Motor neuron (in vitro differentiated cells): Measurements from ENCODE around the gene NOX5. TPM values are rescaled to one million over a fixed set of nuclear protein-coding genes. Genes with fewer than 3 reads are reported as not detected.

Experiments used
- ATAC-seq, 8 experiments: fragments of 200-7000 bp; cut with Tn5 transposase; replicated peaks in 6 of 8; 2 replicates each; pipeline ENCODE4 v1.8.0; 2021; ENCODE audit warnings: mild to moderate bottlenecking in 8 of 8, moderate library complexity in 8 of 8
- H3K27ac ChIP-seq, 2 donors: fragments of 250-450 bp; sonication (Bioruptor Pico); 2 replicates each; pipeline ENCODE4 v1.9.0; 2021; ENCODE audit warnings: antibody characterized with exemption in 2 of 2, mild to moderate bottlenecking in 2 of 2, moderate library complexity in 1 of 2
- H3K4me1 ChIP-seq, 2 donors: fragments of 250-450 bp; sonication (Bioruptor Pico); replicated peaks in 1 of 2; 2 replicates each; pipeline ENCODE4 v1.6.1; 2021; ENCODE audit warnings: antibody characterized with exemption in 2 of 2, mild to moderate bottlenecking in 2 of 2, moderate library complexity in 1 of 2
- H3K4me3 ChIP-seq, 5 donors: fragments of 250-450 bp; sonication (Bioruptor Pico); 2 replicates each; pipeline ENCODE4 v1.9.0; 2021; ENCODE audit warnings: antibody characterized with exemption in 5 of 5, mild to moderate bottlenecking in 5 of 5, moderate library complexity in 4 of 5
- WGBS, 10 experiments: fragments of 450-650 bp; shearing (Covaris generic); methylation state at CpG; one replicate each; pipeline ENCODE4 v1.0.0; 2022; 5-methylcytosine and 5-hydroxymethylcytosine counted together
- in situ Hi-C, 9 experiments: fragments of 400-800 bp; cut with MboI; loops; one replicate each; pipeline ENCODE4 v1.15.0; 2021; ENCODE audit warnings: low sequenced_read_pairs in 9 of 9, low pct_unique_long_range_greater_than_20kb in 2 of 9; ENCODE audit not compliant: unreplicated experiment in 9 of 9
- total RNA-seq, 8 experiments: library from RNA; unstranded; fragments of 300-600 nt; gene quantifications; 2 replicates each; pipeline versions ENCODE4 v1.2.3 to v1.2.4, GENCODE V29; 2022

Gene NOX5
- total RNA-seq, 8 experiments from 2014 or later = under 0.01 to 2.2 (median 0.17) TPM

DNA sequence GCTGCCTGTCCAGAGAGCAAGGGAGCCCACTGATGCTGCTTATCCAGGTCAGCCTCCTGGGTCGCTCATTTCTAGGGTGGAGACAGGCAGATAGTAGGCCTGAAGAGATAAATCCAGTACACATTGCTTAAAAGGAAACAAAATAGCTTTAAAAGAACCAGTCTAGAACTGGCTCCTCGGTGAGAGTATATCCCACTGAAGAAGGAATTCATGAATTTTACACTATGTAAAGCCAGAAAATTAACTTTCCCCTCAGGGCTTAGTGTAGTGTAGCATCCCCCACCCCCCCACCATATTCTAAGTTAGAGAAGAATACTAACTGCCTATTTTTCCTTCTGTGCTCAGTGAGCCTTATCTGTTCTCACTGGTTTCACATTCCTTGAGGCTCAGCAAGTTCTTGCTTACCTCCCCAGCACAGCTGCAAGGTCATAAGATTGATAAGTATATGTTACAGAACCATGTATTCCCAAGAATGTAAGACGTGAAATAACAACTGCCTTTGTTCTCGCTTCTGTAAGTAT lies 30.5 kb upstream of the NOX5 start:
- in situ Hi-C loops = no loop called here
- H3K4me3 ChIP-seq = no peak overlapping the region
- H3K4me1 ChIP-seq = peaks cover 0 to 3% of the 10 kb centered on the region in 2 donors
- peak in 1 of 8 experiments; percentile 80 for ATAC-seq
- WGBS, 10 experiments = 0 to 87% (median 70%) methylated on average over 1 to 3 of the region's 4 CpGs; no CpG with 5 or more reads in 2 of the 10 experiments
- no peak overlapping the region for H3K27ac ChIP-seq

- Histone ChIP-seq H3K4me1 (peaks cover 0 to 3% of the 10 kb centered on the region in 2 donors), H3K27ac (no peak overlapping the region), H3K4me3 (no peak overlapping the region)
- ATAC-seq = no peak
- 63 to 100% (median 89%) methylated on average over 1 to 3 of the region's 3 CpGs; no CpG with 5 or more reads in 4 of the 10 experiments for WGBS, 10 experiments
- in situ Hi-C loops = no loop called here
Measured at GRCh38 chr15:68984586-68984985, 29.9 kb upstream of the NOX5 start.

DNA sequence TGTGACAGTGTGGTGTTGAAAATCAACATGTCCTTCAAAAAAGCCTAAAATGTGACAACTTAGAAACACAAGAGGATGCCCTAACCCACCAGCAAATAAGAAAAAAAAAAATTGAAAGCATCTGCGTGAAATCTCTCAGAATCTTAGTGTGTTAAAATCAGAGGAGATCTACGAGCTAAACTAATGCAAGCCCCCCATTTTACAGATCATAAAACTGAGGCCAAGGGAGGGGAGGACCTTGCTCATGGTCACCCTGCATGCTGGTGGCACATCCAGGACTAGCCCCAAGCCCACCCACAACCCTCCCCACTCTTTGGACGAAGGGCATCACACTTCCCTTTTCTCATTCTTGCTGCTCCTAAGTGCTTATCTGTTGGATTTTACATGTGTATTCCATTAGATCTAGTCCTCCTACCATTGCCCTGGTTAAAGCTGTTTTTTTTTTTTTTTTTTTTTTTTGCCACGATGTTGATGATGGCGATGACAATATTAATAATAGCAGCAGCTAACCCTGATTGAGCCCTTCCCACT lies 29.1 kb upstream of the NOX5 start:
- 19 to 100% (median 85%) methylated on average over 1 to 5 of the region's 5 CpGs; no CpG with 5 or more reads in 1 of the 10 experiments for WGBS, 10 experiments
- Histone ChIP-seq H3K4me3 (no peak overlapping the region), H3K27ac (no peak overlapping the region), H3K4me1 (peaks cover 5 to 9% of the 10 kb centered on the region in 2 donors)
- ATAC-seq = no peak
- in situ Hi-C loops = no loop called here

- WGBS, 10 experiments = 58 to 100% (median 93%) methylated on average over 1 to 5 of the region's 5 CpGs; no CpG with 5 or more reads in 4 of the 10 experiments
- no peak overlapping the region for H3K4me3 ChIP-seq
- peaks cover 12 to 17% of the 10 kb centered on the region in 2 donors for H3K4me1 ChIP-seq
- ATAC-seq = no peak
- no peak overlapping the region for H3K27ac ChIP-seq
- in situ Hi-C loops = no loop called here
Measured at GRCh38 chr15:68986322-68986721, 28.2 kb upstream of the NOX5 start.

DNA sequence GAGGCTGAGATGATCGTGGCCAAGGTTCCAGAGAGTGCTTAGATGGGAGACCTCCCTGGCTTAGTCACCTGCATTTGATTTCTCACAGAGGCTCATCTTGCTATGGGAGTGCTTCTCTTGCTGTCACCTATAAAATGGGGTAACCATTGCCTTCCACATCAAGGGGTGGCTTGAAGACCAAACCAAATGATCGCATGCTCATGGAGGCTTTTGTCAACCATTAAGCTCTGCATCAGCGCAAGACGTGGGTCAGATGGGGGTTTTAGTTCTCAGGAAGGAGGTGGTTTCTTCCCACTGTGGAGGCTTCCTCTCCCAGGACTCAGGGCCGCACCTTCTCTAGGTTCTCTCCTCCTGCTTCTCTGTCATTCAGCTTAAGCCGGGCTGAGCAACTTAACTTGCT lies 27.4 kb upstream of the NOX5 start:
- Histone ChIP-seq H3K4me3 (no peak overlapping the region), H3K27ac (no peak overlapping the region), H3K4me1 (peaks cover 20 to 23% of the 10 kb centered on the region in 2 donors)
- WGBS, 10 experiments = 49 to 100% (median 85%) methylated on average over 1 to 5 of the region's 6 CpGs; no CpG with 5 or more reads in 2 of the 10 experiments
- no peak for ATAC-seq
- in situ Hi-C loops = no loop called here

- Histone ChIP-seq H3K4me1 (peaks cover 21 to 24% of the 10 kb centered on the region in 2 donors), H3K27ac (no peak overlapping the region), H3K4me3 (no peak overlapping the region)
- 0 to 75% (median 20%) methylated on average over 1 of the region's 1 CpG; no CpG with 5 or more reads in 4 of the 10 experiments for WGBS, 10 experiments
- in situ Hi-C loops = no loop called here
- ATAC-seq = no peak
Measured at GRCh38 chr15:68987676-68988075, 26.8 kb upstream of the NOX5 start.

DNA sequence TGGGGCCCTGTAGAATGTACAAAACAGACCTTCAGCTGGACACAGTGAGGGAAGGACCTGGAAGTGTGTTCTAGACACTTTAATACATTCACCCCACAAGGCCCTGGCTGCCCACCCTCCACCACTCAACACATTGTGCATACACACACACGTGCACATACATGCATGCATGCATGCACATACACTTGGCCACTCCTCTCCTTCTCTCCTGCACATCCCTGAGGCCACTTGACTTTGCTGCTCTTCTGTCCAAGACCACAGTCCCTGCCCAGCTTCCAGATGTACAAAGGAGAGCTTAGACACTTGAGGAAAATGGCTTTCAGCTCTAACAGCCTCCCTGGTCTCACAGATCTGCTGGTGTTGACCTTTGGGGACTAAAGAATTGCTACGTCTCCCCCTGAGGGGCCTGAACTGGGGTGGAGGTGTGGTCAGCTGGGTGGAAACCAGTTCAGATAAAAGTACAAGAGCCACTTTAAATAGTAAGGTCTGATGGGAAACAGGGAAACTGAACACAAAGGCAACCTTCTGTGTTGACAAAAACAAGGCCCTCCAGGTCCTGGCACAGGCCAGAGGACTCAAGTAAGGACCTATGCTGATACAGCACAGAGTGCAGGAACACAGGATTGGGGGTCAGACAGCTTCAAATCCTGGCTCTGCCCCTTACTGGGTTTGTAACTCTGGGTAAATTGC lies 24.8 kb upstream of the NOX5 start:
- H3K4me1 ChIP-seq = peaks cover 21 to 24% of the 10 kb centered on the region in 2 donors
- no peak overlapping the region for H3K27ac ChIP-seq
- no peak overlapping the region for H3K4me3 ChIP-seq
- ATAC-seq = peak in 3 of 8 experiments; percentile 57 to 83 (median 71)
- in situ Hi-C loops = no loop called here
- 60 to 94% (median 90%) methylated on average over 1 to 2 of the region's 2 CpGs; no CpG with 5 or more reads in 7 of the 10 experiments for WGBS, 10 experiments

- no peak overlapping the region for H3K27ac ChIP-seq
- no peak overlapping the region for H3K4me3 ChIP-seq
- in situ Hi-C loops = no loop called here
- WGBS, 10 experiments = 40 to 100% (median 60%) methylated on average over 1 to 7 of the region's 7 CpGs; no CpG with 5 or more reads in 1 of the 10 experiments
- peaks cover 21 to 24% of the 10 kb centered on the region in 2 donors for H3K4me1 ChIP-seq
- peak in 6 of 8 experiments; percentile 39 to 70 (median 58) for ATAC-seq
Measured at GRCh38 chr15:68990231-68990991, 24.1 kb upstream of the NOX5 start.

DNA sequence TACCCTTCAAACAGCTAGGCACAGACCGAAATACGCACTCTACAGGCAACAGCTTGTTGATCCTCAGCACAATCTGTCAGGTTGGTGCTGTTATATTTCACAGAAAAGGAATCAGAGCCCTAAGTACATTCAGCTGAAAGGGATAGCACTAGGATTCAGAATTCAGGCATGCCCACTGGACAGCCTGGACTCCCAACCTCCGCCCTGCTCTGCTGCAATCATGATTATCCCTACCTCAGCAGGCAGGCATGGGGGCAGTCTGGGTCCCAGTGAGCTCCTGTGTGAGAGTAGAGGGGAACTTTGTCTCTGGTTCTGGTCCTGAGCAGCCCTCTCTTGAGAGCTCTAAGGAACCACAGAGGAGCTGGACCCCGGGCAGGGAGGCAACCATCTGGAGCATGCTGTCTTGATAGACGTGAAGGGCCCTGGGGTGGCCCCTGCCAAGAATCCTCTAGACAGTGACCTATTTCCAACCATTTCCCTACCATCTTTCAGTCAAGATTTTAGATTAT lies 23.4 kb upstream of the NOX5 start:
- peak overlapping the region in 1 of 2 donors; percentile 67 for H3K27ac ChIP-seq
- peaks cover 21 to 24% of the 10 kb centered on the region in 2 donors for H3K4me1 ChIP-seq
- in situ Hi-C loops = no loop called here
- H3K4me3 ChIP-seq = no peak overlapping the region
- 56 to 100% (median 87%) methylated on average over 1 to 5 of the region's 5 CpGs; no CpG with 5 or more reads in 4 of the 10 experiments for WGBS, 10 experiments
- peak in 3 of 8 experiments; percentile 7 to 23 (median 11) for ATAC-seq

GRCh38 chr15:68991723-68992122 lies 22.8 kb upstream of the NOX5 start:
- ATAC-seq = peak in 5 of 8 experiments; percentile 70 to 90 (median 76)
- peaks cover 21 to 24% of the 10 kb centered on the region in 2 donors for H3K4me1 ChIP-seq
- in situ Hi-C loops = no loop called here
- WGBS, 10 experiments = 67 to 100% (median 100%) methylated on average over 1 of the region's 4 CpGs; no CpG with 5 or more reads in 7 of the 10 experiments
- no peak overlapping the region for H3K4me3 ChIP-seq
- peak overlapping the region in 1 of 2 donors; percentile 67 for H3K27ac ChIP-seq

DNA sequence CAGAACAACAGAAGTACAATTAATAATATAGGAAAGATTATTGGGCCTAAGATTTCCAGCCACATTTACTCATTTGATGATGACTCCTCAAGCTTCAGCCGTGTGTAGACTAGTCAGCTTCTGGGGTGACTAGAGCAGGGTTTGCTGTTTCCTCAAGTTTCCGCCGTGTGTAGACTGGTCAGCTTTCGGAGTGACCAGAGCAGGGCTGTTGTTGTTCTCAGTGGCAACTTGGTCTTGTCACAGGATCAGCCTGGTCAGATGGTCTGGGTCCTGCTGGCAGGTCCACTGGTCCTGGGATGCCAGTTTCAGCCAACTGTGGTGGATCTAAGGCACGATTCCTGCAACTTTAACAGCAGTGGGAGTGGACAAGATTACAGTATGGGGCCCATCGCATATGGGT lies 21.8 kb upstream of the NOX5 start:
- Histone ChIP-seq H3K27ac (no peak overlapping the region), H3K4me3 (no peak overlapping the region), H3K4me1 (peaks cover 21 to 24% of the 10 kb centered on the region in 2 donors)
- WGBS, 10 experiments = 67 to 100% (median 87%) methylated on average over 2 to 6 of the region's 6 CpGs; no CpG with 5 or more reads in 4 of the 10 experiments
- in situ Hi-C loops = no loop called here
- no peak for ATAC-seq

GRCh38 chr15:68993276-68993675 lies 21.2 kb upstream of the NOX5 start:
- Histone ChIP-seq H3K4me1 (peaks cover 21 to 24% of the 10 kb centered on the region in 2 donors), H3K4me3 (no peak overlapping the region), H3K27ac (no peak overlapping the region)
- in situ Hi-C loops = no loop called here
- ATAC-seq = no peak
- WGBS, 10 experiments = 40 to 90% (median 85%) methylated on average over 1 to 5 of the region's 6 CpGs; no CpG with 5 or more reads in 5 of the 10 experiments
